ENCODE measurements around the gene NBPF20.
"Not testable (repeated sequence)": the region's sequence is repeated elsewhere in the genome, so short reads cannot be mapped to it uniquely, and the experiment has no call there.

The NBPF20 gene, protein sequence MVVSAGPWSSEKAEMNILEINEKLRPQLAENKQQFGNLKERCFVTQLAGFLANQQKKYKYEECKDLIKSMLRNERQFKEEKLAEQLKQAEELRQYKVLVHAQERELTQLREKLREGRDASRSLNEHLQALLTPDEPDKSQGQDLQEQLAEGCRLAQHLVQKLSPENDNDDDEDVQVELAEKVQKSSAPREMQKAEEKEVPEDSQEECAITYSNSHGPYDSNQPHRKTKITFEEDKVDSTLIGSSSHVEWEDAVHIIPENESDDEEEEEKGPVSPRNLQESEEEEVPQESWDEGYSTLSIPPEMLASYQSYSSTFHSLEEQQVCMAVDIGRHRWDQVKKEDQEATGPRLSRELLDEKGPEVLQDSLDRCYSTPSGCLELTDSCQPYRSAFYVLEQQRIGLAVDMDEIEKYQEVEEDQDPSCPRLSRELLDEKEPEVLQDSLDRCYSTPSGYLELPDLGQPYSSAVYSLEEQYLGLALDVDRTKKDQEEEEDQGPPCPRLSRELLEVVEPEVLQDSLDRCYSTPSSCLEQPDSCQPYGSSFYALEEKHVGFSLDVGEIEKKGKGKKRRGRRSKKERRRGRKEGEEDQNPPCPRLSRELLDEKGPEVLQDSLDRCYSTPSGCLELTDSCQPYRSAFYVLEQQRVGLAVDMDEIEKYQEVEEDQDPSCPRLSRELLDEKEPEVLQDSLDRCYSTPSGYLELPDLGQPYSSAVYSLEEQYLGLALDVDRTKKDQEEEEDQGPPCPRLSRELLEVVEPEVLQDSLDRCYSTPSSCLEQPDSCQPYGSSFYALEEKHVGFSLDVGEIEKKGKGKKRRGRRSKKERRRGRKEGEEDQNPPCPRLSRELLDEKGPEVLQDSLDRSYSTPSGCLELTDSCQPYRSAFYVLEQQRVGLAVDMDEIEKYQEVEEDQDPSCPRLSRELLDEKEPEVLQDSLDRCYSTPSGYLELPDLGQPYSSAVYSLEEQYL (N-terminal part only)

GRCh38 chr1:145425436-145426029, at the start of gene NBPF20:
TSS of gene NBPF20 (minus strand) at chr1:145425603. CDS start at chr1:145405272, 20,331 bp downstream.
- DNase-seq (ENCODE audit: low spot score): peak; percentile 76

- DNase-seq (ENCODE audit: low spot score): not testable (repeated sequence)
Measured at GRCh38 chr1:145474837-145475368, 49.5 kb upstream of the NBPF20 start.

GRCh38 chr1:145472731-145473130, 47.3 kb upstream of the NBPF20 start:
- DNase-seq (ENCODE audit: low spot score): not testable (repeated sequence)

DNA sequence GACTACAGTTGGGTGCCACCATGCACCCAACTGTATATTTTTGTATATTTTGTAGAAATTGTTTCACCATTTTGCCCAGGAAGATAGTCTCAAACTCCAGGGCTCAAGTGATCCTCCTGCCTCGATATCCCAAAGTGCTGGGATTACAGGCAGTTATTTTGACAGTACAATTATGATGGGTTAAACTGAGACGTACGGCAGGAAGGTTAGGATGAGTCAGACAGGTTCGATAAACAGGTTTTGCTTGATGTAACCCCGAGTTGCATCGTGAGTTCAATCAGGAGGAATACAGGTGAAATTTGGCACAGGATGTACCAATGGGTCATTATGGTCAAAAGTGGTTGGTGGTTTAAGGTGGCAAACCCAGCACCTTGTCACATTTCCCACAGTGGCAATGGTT, 46.0 kb upstream of the NBPF20 start:
- DNase-seq (ENCODE audit: low spot score): not testable (repeated sequence)

DNA sequence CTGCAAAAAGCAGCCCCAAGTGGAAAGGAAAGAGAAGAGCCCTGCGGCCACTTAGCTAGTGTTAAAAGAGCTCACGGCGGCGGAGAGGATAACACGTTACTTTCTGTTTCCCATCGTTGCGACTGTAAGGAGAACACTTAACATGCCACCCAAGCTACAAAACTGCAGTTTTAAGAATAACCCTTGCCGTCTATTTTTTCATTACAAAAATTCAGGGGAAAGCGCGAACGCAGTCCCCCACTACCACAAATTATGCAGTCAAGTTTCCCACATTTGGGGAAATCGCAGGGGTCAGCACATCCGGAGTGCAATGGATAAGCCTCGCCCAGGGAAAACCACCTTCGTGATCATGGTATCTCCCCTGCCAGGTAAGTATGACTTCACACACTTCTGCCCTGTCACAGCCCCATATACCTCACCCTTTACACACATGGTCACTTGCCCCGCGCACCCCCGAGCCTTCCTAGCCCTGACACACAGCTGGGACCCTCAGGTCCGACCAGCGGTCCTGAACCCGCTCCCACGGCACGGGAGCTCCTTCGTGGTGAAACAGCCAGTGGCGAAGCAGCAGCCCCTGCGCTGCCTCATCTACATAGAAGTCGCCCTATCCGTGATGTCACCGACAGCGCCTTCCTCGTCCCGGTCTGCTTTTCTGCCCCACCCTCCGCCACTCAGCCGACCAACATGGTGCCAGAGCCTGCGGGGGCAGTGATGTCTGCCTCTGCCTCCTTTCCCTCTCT, 40.2 kb upstream of the NBPF20 start:
- peak; percentile 80 for DNase-seq (ENCODE audit: low spot score)

DNA sequence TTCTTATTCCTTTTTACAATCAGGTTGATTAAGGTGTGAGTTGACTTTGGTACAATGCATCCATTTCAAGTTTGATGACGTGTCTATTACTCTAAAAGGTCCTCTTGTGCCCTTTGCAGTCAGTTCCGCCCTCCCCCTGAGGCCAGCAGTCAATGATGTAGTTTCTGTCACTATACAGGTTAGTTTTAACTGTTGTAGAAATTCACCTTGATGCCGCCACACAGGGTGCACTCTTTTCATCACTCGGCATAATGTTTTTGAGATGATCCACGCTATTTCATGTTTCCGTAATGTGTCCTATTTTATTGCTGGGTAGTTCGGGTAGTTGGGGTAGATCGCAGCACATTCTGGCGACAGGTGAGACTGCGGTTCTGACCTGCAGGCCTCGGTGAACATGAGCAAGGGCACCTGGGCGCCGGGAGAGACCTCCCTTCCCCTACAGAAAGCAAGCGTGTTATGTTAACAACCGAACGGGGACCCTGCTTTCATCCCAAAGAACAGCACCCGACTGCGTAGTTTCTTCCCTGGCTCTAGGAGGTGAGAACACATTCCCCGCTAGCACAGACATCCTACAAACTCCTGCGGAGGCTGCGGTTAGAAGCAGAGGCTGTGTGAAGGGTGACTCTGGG, 39.4 kb upstream of the NBPF20 start:
- not testable (repeated sequence) for DNase-seq (ENCODE audit: low spot score)

DNA sequence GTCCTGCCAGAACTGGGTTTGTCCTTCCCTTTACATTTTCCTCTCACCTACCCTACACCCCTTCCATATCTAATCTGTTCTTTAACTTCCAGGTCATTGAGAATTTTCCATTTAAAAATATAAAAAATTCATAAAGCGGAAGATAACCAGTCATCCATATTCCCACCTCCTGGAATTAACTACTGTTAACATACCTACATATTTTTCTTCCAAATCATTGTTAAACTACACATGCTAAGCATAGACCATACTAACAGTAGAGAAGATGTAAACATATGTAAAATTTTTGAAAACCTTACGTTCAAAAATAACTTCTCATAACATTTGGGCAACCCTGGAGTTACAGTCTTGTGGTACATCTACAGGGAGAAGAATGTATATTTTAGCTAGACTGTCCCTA, 38.6 kb upstream of the NBPF20 start:
- not testable (repeated sequence) for DNase-seq (ENCODE audit: low spot score)

- DNase-seq (ENCODE audit: low spot score): not testable (repeated sequence)
Measured at GRCh38 chr1:145460684-145461083, 35.3 kb upstream of the NBPF20 start.

- not testable (repeated sequence) for DNase-seq (ENCODE audit: low spot score)
Measured at GRCh38 chr1:145460048-145460447, 34.6 kb upstream of the NBPF20 start.

DNA sequence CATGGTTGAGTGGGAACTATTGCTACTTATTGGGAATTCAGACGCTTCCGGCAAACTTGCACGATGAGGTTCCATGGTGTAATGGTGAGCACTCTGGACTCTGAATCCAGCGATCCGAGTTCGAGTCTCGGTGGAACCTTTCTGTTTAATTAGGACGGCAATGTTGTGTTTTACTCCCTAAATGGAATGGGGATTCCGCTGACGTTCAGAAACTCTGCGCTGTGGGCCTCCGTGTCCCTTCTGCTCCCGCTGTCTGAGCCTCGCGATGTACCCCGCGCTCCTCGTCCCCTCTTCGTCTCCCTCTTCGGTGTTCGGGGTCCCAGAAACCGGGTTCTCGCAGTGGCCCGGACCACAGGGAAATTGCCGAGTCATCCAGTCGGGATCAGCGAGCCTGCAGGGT, 34.2 kb upstream of the NBPF20 start:
- not testable (repeated sequence) for DNase-seq (ENCODE audit: low spot score)

- DNase-seq (ENCODE audit: low spot score): not testable (repeated sequence)
Measured at GRCh38 chr1:145459063-145459462, 33.7 kb upstream of the NBPF20 start.

DNA sequence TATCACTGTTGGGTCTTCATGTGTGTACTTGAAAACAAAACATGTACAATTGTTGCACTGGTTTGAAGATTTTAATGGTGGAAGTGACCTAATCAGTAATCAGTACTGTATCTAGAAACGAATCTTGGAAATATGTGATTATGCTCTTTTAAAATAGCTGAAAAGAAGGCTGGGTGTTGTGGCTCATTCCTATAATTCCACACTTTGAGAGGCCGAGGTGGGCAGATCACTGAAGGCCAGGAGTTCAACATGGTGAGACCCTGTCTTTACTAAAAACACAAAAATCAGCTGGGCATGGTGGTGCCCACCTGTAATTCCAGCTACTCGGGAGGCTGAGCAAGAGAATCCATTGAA, 29.4 kb upstream of the NBPF20 start:
- not testable (repeated sequence) for DNase-seq (ENCODE audit: low spot score)

GRCh38 chr1:145453873-145454823, 28.7 kb upstream of the NBPF20 start:
- not testable (repeated sequence) for DNase-seq (ENCODE audit: low spot score)

DNA sequence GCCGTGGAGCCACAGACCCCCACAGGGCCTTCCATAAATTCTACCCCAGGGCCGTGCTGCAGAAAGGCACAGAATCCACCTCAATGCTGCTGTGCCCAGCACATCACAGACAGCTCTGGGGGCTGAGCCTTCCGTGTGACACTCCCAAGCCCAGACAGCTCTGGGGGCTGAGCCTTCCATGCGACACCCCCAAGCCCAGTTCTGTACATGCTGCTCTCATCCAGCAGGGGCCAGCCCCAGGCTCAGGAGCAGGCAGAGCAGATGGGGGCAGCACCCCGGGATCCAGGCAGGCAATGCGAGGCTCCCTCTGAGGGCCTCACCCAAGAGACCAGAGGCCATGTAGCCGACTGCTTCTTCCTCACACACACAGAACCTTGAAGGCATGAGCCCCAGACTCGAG, 27.1 kb upstream of the NBPF20 start:
- DNase-seq (ENCODE audit: low spot score): not testable (repeated sequence)

- not testable (repeated sequence) for DNase-seq (ENCODE audit: low spot score)
Measured at GRCh38 chr1:145451914-145452313, 26.5 kb upstream of the NBPF20 start.

- not testable (repeated sequence) for DNase-seq (ENCODE audit: low spot score)
Measured at GRCh38 chr1:145445219-145445618, 19.8 kb upstream of the NBPF20 start.

DNA sequence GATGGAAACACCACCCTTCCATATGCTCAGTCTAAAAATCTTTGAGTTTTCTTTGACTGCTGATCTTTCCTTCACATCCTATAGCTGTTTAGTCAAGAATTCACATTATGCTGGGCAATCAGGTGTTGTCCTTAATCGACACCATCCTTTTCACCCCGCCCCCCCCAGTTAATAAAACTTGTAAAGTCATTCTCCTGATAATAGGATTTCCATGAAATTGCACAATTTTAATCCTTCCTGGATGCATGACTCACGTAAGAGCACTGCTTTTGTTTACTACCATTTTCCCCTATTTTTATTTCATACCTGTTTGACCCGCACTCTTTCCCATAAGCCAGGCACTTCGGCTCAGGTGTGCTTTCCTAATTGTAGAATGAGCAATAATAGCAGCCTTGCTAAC, 16.9 kb upstream of the NBPF20 start:
- not testable (repeated sequence) for DNase-seq (ENCODE audit: low spot score)

GRCh38 chr1:145431363-145432256, 6.2 kb upstream of the NBPF20 start:
- DNase-seq (ENCODE audit: low spot score): not testable (repeated sequence)

DNA sequence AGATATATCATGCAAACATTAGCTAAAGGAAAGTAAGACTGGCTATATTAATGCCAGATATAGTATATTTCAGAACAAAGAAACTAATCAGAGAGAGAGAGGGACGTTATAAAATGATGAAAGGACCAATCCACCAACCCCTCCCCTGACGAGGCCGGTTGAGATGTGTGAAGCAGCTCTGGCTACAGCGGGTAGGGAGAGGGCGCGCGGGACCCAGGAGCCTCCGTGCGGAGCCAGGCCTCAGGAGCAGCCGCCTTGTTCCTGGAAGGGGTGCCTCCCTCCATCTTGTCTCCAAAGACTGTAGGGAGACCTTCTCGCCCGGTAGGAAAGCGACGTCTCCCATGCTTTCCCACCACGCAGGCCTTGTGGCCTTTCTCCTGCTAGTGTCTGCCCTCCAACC, 5.4 kb upstream of the NBPF20 start:
- not testable (repeated sequence) for DNase-seq (ENCODE audit: low spot score)

Data from CD4-positive, alpha-beta T cell treated with Interleukin-2 at 100 ng/mL for 4 hours (primary cell).